Suprapubic skin (tissue), 4 donors: ENCODE data around the gene C16orf96. TPM values are rescaled to one million over a fixed set of nuclear protein-coding genes. Genes with fewer than 3 reads are reported as not detected.

Experiments used
- DNase-seq, 2 donors: peaks; one replicate each; pipeline ENCODE4 v3.0.0-alpha.2; 2019; ENCODE audit warnings: low spot score in 2 of 2
- H3K27ac ChIP-seq: fragments of 200-600 bp; sonication (generic); one replicate; pipeline ENCODE4 v1.5.1; 2019
- H3K27me3 ChIP-seq: fragments of 200-600 bp; sonication (generic); one replicate; pipeline ENCODE4 v1.5.1; 2019
- H3K36me3 ChIP-seq: fragments of 200-600 bp; sonication (generic); one replicate; pipeline ENCODE4 v1.5.1; 2019
- H3K4me1 ChIP-seq: fragments of 200-600 bp; sonication (generic); one replicate; pipeline ENCODE4 v1.5.1; 2019
- H3K4me3 ChIP-seq: fragments of 200-600 bp; sonication (generic); one replicate; pipeline ENCODE4 v1.5.1; 2019; ENCODE audit warnings: mild to moderate bottlenecking
- H3K9me3 ChIP-seq: fragments of 200-600 bp; sonication (generic); one replicate; pipeline ENCODE4 v1.5.1; 2019
- EP300 ChIP-seq: sonication (generic); formaldehyde crosslinking; IDR thresholded peaks from one replicate; pipeline ENCODE4 v1.6.1; 2017; ENCODE audit warnings: antibody characterized with exemption
- POLR2A ChIP-seq, 2 donors: fragments of 450-650 bp; IDR thresholded peaks; one replicate each; pipeline ENCODE4 v1.6.1; 2017; ENCODE audit warnings: antibody characterized with exemption in 2 of 2, mild to moderate bottlenecking in 2 of 2, moderate library complexity in 2 of 2
- POLR2AphosphoS5 ChIP-seq, 3 donors: sonication (generic); formaldehyde crosslinking; IDR thresholded peaks; one replicate each; pipeline ENCODE4 v1.6.1; 2017; ENCODE audit warnings: antibody characterized with exemption in 3 of 3
- WGBS: methylation state at CpG from one replicate; pipeline ENCODE4 v1.1.5; 2018; 5-methylcytosine and 5-hydroxymethylcytosine counted together
- total RNA-seq, 4 donors: library from RNA; depleted of rRNA; stranded (reverse); fragments of >200 nt; gene quantifications; one replicate each; pipeline ENCODE4 v1.1.0, GENCODE V29; 2016
- TF ChIP-seq, protein P1 (sequence below), 2 donors: fragments of 200-600 bp in 1 of 2; fragments of 450-650 bp in 1 of 2; sonication (generic) in 1 of 2; IDR thresholded peaks; one replicate each; pipeline ENCODE4 v1.5.1; 2016 to 2019; ENCODE audit warnings: antibody characterized with exemption in 2 of 2, mild to moderate bottlenecking in 1 of 2, moderate library complexity in 1 of 2

The C16orf96 gene
- total RNA-seq, 4 donors from 2014 or later, result 0.15 to 1.2 (median 0.33) TPM

DNA sequence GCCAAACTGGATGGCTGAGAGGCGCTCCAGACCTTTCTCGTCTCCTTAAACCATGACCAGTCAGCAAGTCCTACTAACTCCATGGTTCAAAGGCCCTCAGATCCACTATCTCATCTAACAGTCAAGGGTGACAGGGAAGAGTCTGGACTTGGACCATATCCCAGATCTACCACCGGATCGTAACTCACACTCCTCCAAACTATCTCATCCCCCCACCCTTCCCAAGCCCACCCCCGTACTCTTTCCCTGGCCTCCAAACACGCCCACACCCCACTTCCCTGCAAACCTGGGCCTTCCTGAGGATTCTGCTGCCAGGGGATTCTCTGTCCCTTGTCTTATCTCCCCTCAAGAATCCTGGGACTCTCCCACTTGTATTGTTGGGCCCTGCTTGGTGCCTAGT, 22.6 kb upstream of the C16orf96 start:
- Histone ChIP-seq H3K4me1 (peaks cover 38% of the 10 kb centered on the region), H3K27ac (no peak overlapping the region), H3K9me3 (no peaks in the 10 kb centered on the region), H3K27me3 (no peaks in the 10 kb centered on the region), H3K36me3 (no peaks in the 10 kb centered on the region), H3K4me3 (no peak overlapping the region)
- no peak for DNase-seq
- TF ChIP-seq, protein P1, sequence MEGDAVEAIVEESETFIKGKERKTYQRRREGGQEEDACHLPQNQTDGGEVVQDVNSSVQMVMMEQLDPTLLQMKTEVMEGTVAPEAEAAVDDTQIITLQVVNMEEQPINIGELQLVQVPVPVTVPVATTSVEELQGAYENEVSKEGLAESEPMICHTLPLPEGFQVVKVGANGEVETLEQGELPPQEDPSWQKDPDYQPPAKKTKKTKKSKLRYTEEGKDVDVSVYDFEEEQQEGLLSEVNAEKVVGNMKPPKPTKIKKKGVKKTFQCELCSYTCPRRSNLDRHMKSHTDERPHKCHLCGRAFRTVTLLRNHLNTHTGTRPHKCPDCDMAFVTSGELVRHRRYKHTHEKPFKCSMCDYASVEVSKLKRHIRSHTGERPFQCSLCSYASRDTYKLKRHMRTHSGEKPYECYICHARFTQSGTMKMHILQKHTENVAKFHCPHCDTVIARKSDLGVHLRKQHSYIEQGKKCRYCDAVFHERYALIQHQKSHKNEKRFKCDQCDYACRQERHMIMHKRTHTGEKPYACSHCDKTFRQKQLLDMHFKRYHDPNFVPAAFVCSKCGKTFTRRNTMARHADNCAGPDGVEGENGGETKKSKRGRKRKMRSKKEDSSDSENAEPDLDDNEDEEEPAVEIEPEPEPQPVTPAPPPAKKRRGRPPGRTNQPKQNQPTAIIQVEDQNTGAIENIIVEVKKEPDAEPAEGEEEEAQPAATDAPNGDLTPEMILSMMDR (IDR thresholded peaks at IDR 0.05), result no peak
- TF ChIP-seq EP300, result no peak
- TF ChIP-seq POLR2A (IDR thresholded peaks at IDR 0.05), result no peak
- no peak for TF ChIP-seq POLR2AphosphoS5 (IDR thresholded peaks at IDR 0.05)
- 84% methylated on average over 6 of the region's 6 CpGs for WGBS

DNA sequence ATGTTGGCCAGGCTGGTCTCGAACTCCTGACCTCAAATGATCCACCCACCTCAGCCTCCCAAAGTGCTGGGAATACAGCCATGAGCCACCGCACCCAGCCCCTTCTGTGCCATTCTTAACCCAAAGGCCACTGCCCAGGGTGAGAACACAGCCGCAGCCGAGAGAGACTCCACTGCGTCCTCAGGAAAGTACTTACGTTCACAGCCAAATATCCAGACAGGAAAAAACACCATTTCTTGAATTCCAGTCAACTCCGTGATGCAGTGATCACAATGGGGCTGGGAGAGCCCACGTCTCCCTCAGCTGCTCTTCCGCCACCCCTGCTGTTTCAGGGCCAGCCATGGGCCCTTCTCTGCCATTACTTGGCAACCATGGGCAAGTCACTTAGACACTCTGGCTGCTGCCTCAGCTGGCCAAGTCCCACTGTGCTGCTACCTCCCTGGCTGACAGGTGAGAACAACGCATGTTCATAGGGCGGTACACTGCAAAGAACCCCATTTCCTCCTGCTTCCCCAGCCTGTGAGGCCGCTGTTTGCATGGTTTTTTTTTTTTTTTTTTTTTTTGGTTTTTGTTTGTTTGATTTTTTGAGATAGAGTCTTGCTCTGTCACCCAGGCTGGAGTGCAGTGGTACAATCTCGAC, 21.9 kb upstream of the C16orf96 start:
- H3K27ac ChIP-seq, result no peak overlapping the region
- no peaks in the 10 kb centered on the region for H3K27me3 ChIP-seq
- TF ChIP-seq POLR2A (IDR thresholded peaks at IDR 0.05), result no peak
- no peak overlapping the region for H3K4me3 ChIP-seq
- H3K9me3 ChIP-seq, result no peaks in the 10 kb centered on the region
- WGBS, result 81% methylated on average over 13 of the region's 13 CpGs
- no peak for DNase-seq
- no peaks in the 10 kb centered on the region for H3K36me3 ChIP-seq
- peaks cover 32% of the 10 kb centered on the region for H3K4me1 ChIP-seq

DNA sequence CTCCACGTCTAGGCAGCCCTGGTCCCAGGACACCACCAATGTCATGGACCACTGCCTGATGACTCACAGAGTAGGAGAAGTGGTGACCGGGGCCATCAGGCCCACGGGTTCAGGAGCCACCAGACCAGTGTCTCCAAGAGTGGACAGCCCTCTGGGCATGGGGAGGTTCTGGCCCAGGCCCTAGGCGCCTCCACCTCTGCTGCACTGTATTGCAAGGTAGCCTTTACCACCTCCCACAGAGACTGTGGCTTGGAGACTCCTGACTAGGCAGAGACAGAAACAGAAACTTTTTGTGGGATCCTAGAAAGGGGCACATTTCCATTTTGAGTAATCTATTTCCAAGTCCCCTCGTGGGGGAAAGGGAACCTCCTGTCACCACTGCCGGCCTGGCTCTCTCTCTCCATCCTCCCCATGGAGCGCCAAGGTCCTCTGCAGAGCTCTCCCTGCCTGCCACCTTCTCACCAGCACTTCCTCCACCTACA, 20.5 kb upstream of the C16orf96 start:
- no peak overlapping the region for H3K4me3 ChIP-seq
- peaks cover 24% of the 10 kb centered on the region for H3K4me1 ChIP-seq
- no peaks in the 10 kb centered on the region for H3K9me3 ChIP-seq
- H3K27me3 ChIP-seq, result no peaks in the 10 kb centered on the region
- no peak for DNase-seq
- H3K27ac ChIP-seq, result peak overlapping the region; percentile 2
- no peak for TF ChIP-seq POLR2AphosphoS5 (IDR thresholded peaks at IDR 0.05)
- TF ChIP-seq, protein P1 (IDR thresholded peaks at IDR 0.05), result no peak
- no peak for TF ChIP-seq EP300
- TF ChIP-seq POLR2A (IDR thresholded peaks at IDR 0.05), result no peak
- 77% methylated on average over 6 of the region's 7 CpGs for WGBS
- no peaks in the 10 kb centered on the region for H3K36me3 ChIP-seq

DNA sequence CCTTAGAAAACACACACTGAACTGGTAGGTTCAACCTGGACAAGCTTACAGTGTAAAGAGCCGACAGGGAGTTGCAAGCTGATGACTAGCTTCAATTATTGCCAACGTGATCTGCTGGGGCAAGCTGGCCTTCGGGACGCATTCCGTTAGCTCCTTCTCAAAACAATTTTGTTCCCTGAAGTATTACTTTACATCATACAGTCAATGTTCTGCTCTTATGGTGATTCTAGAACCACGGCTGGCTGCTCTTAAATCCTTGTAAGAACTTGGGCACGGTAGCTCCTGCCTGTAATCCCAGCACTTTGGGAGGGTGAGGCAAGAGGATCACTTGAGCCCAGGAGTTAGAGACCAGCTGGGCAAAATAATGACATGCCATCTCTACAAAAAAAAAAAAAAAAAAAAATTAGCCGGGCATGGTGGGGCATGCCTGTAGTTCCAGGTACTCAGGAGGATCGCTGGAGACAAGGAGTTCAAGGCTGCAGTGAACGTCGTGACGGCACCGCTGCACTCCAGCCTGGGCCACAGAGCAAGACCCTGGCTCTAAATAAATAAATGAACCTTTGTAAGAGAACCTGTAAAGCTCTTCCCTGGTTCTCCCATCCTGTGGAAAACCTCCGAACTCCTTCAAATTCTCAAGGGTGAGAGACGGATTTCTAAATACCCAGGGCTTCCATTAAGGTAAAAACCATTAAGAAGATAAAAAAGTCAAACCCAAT, 19.6 kb upstream of the C16orf96 start:
- WGBS, result 61% methylated on average over 15 of the region's 15 CpGs
- peaks cover 24% of the 10 kb centered on the region for H3K4me1 ChIP-seq

DNA sequence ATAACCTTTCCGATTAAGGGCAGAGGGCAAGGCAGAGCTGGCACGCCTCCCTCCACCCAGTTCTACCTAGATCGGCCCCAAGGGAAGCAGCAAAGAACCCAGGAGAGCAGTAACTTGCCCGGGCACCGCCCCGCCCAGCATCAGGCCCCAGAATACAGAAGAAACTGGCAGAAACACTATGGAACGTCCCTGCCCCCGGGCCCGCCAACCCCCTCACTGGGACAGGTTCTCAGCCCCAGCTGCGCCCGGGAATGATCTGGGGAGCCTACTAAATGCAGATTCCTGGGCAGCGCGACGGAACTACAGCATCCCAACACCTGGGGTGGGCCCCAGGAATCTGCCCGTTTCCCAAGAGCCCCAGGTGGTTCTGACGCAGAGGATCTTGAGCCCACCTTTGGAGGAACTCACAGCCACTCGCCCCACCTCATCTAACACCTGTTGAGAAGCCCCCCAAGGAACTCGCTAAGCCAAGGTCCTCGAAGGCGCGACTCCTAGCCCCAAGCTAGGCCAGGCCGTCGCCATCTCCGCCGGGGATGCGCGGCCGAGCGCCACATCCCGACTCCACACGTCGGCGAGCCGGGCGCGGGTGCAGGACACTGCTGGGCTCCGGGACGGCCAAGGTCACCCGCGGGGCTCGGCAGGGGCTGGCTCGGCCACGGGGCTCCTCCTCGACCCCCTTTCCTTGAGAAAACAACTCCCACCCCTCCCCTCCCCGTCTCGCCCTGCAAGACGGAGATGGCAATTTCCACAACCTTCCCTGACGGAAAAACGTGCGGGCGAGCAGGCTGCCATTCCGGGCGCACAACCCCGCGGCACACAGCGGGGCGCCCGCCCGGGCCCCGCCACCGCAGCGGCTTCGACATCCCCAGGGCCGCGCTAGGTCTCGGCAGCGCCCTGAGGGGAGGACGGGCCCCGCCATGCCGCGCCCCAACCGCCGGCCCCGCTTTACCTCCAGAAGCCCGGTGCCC, 18.5 kb upstream of the C16orf96 start:
- H3K27me3 ChIP-seq, result no peaks in the 10 kb centered on the region
- no peaks in the 10 kb centered on the region for H3K36me3 ChIP-seq
- WGBS, result 20% methylated on average over 23 of the region's 75 CpGs
- H3K9me3 ChIP-seq, result no peaks in the 10 kb centered on the region
- peak overlapping the region; percentile 86 for H3K27ac ChIP-seq
- peak overlapping the region; percentile 85 for H3K4me3 ChIP-seq
- TF ChIP-seq EP300, result no peak
- H3K4me1 ChIP-seq, result peaks cover 24% of the 10 kb centered on the region
- DNase-seq, result no peak

More for the DNA sequence above, 19.6 kb upstream of the C16orf96 start:
- Histone ChIP-seq H3K27me3 (no peaks in the 10 kb centered on the region), H3K4me3 (no peak overlapping the region), H3K27ac (peak overlapping the region; percentile 2), H3K9me3 (no peaks in the 10 kb centered on the region), H3K36me3 (no peaks in the 10 kb centered on the region)
- no peak for TF ChIP-seq POLR2A (IDR thresholded peaks at IDR 0.05)
- no peak for TF ChIP-seq POLR2AphosphoS5 (IDR thresholded peaks at IDR 0.05)
- TF ChIP-seq, protein P1 (IDR thresholded peaks at IDR 0.05), result no peak
- no peak for TF ChIP-seq EP300
- no peak for DNase-seq
